Epidermal melanocyte (primary cell): Measurements from ENCODE around the gene TRIO.

Experiments used
- DNase-seq: peaks from one replicate; pipeline ENCODE4 v3.0.0; 2011; ENCODE audit warnings: low spot score; ENCODE audit not compliant: insufficient read length

TRIO gene

GRCh38 chr5:14208071-14209021 is 65.2 kb downstream of the TRIO start:
- DNase-seq, result no peak

GRCh38 chr5:14209222-14209822 is 66.2 kb downstream of the TRIO start:
- DNase-seq, result no peak

- DNase-seq, result no peak
These were observed 66.7 kb downstream of the TRIO start for GRCh38 chr5:14209836-14210235.

- no peak for DNase-seq
These were observed 67.6 kb downstream of the TRIO start for GRCh38 chr5:14210729-14211128.

- DNase-seq, result no peak
These were observed 69.0 kb downstream of the TRIO start for GRCh38 chr5:14211818-14212803.

- DNase-seq, result no peak
These were observed 69.7 kb downstream of the TRIO start for GRCh38 chr5:14212838-14213237.

- DNase-seq, result no peak
These were observed 70.1 kb downstream of the TRIO start for GRCh38 chr5:14213253-14213652.

GRCh38 chr5:14213813-14214585 is 70.9 kb downstream of the TRIO start:
- no peak for DNase-seq

GRCh38 chr5:14215901-14216300 is 72.8 kb downstream of the TRIO start:
- no peak for DNase-seq

- DNase-seq, result no peak
These were observed 73.2 kb downstream of the TRIO start for GRCh38 chr5:14216372-14216771.

- no peak for DNase-seq
These were observed 73.8 kb downstream of the TRIO start for GRCh38 chr5:14216902-14217301.

GRCh38 chr5:14217587-14217986 is 74.4 kb downstream of the TRIO start:
- no peak for DNase-seq

- no peak for DNase-seq
These were observed 74.9 kb downstream of the TRIO start for GRCh38 chr5:14218011-14218410.

GRCh38 chr5:14218480-14218879 is 75.3 kb downstream of the TRIO start:
- no peak for DNase-seq

GRCh38 chr5:14218897-14219573 is 75.9 kb downstream of the TRIO start:
- peak; percentile 50 for DNase-seq

- DNase-seq, result no peak
These were observed 76.8 kb downstream of the TRIO start for GRCh38 chr5:14219800-14220512.

GRCh38 chr5:14220642-14221041 is 77.5 kb downstream of the TRIO start:
- DNase-seq, result no peak

GRCh38 chr5:14221732-14222131 is 78.6 kb downstream of the TRIO start:
- no peak for DNase-seq

GRCh38 chr5:14222206-14222605 is 79.1 kb downstream of the TRIO start:
- no peak for DNase-seq

GRCh38 chr5:14223372-14223771 is 80.2 kb downstream of the TRIO start:
- no peak for DNase-seq
